Activated gamma-delta T cell treated with anti-CD3 and anti-CD28 coated beads, Interleukin-2, amount 50 U/mL, for 16 hours (primary cell): ENCODE results near the gene GINS1.

Experiments used
- DNase-seq: peaks from one replicate; pipeline ENCODE4 v3.0.0-alpha.2; 2020; ENCODE audit warnings: low read depth

The GINS1 gene

GRCh38 chr20:25494506-25495188, 87.2 kb downstream of the GINS1 start:
- DNase-seq: no peak

GRCh38 chr20:25495189-25495824, 87.8 kb downstream of the GINS1 start:
- DNase-seq: no peak

- DNase-seq: no peak
Measured at GRCh38 chr20:25496165-25496967, 88.9 kb downstream of the GINS1 start.

- DNase-seq: no peak
Measured at GRCh38 chr20:25496968-25497401, 89.5 kb downstream of the GINS1 start.

- no peak for DNase-seq
Measured at GRCh38 chr20:25497586-25498279, 90.3 kb downstream of the GINS1 start.
